Kidney (tissue), 14 donors: ENCODE data around the gene NOL4L. TPM values are rescaled to one million over a fixed set of nuclear protein-coding genes. Genes with fewer than 3 reads are reported as not detected.
A peak's percentile ranks its signal among the peaks of the same experiment; 100 is the strongest.

ENCODE experiments used
- DNase-seq, 5 donors: peaks; one replicate each; pipeline ENCODE4 v3.0.0-alpha.2; 2013 to 2020
- FAIRE-seq: peaks from 2 replicates; lab custom pipeline; 2012; peaks lifted over from hg19 to GRCh38; lab: Jason Lieb, UNC
- H3K27ac ChIP-seq, 2 donors: one replicate each; pipeline ENCODE4 v1.7.0; 2013; ENCODE audit warnings: low read depth in 2 of 2, low read length in 2 of 2, inconsistent platforms in 1 of 2
- H3K27me3 ChIP-seq: one replicate; pipeline ENCODE4 v1.7.1; 2013; ENCODE audit warnings: low read length, inconsistent platforms; ENCODE audit not compliant: control insufficient read depth, insufficient read depth
- H3K36me3 ChIP-seq, 3 donors: one replicate each; pipeline versions ENCODE4 v1.7.0 to v1.7.1; 2013; ENCODE audit warnings: low read length in 3 of 3, control low read depth in 1 of 3, inconsistent platforms in 1 of 3; ENCODE audit not compliant: insufficient read depth in 3 of 3, control insufficient read depth in 2 of 3
- H3K4me1 ChIP-seq, 3 donors: one replicate each; pipeline versions ENCODE4 v1.7.0 to v1.7.1; 2013; ENCODE audit warnings: low read length in 3 of 3, inconsistent platforms in 1 of 3, low read depth in 1 of 3; ENCODE audit not compliant: control insufficient read depth in 2 of 3, insufficient read depth in 2 of 3
- H3K4me3 ChIP-seq, 3 donors: one replicate each; pipeline versions ENCODE4 v1.7.0 to v1.8.1; 2013; ENCODE audit warnings: low read length in 3 of 3, control low read depth in 1 of 3, inconsistent platforms in 1 of 3
- H3K9ac ChIP-seq, 3 donors: one replicate each; pipeline versions ENCODE4 v1.7.0 to v1.7.1; 2013; ENCODE audit warnings: low read length in 3 of 3, control low read depth in 1 of 3, inconsistent platforms in 1 of 3
- H3K9me3 ChIP-seq, 3 donors: one replicate each; pipeline versions ENCODE4 v1.7.0 to v1.7.1; 2013; ENCODE audit warnings: low read length in 3 of 3, control low read depth in 1 of 3, inconsistent platforms in 1 of 3; ENCODE audit not compliant: control insufficient read depth in 2 of 3, insufficient read depth in 1 of 3
- CTCF ChIP-seq: IDR thresholded peaks from 3 replicates; pipeline ENCODE4 v1.5.1; 2012; ENCODE audit warnings: mild to moderate bottlenecking, moderate library complexity, borderline replicate concordance; ENCODE audit not compliant: insufficient read depth; ENCODE audit errors: extremely low read depth
- intact Hi-C: fragments of 100-400 bp; cut with DNase I; formaldehyde crosslinking; loops from one replicate; pipeline ENCODE4 v1.11.1; 2022
- polyA plus RNA-seq: library from polyadenylated mRNA; stranded (reverse); fragments of 350-450 nt; fragmentation: Illumina TruSeq; extraction: RNeasy Lipid Tissue Mini Kit (QIAGEN cat#74804); gene quantifications from one replicate; pipeline ENCODE4 v1.2.3, GENCODE V29; 2014; ENCODE audit warnings: low read depth, low replicate concordance; ENCODE audit not compliant: insufficient read depth
- total RNA-seq: library from RNA; stranded (reverse); fragmentation: NEBNext Ultra II Directional; extraction: Animal tissue kit (Norgen Biotek cat#: 25700); gene quantifications from one replicate; pipeline ENCODE4 v1.2.1, GENCODE V29; 2021
- donor health status: control.
- donor health status: control.
- donor health status: control.
- donor health status: control.
- donor health status: control.
- donor health status: DM: yes; HTN: yes; CAD: no.
- donor health status: Normal renal cell carcinoma (clear cell type).

The NOL4L gene
- total and polyA plus RNA-seq, 2 donors from 2014 or later: 14.1 to 19.4 TPM

GRCh38 chr20:32440069-32440757 lies 144.9 kb downstream of the NOL4L start:
- H3K4me3 ChIP-seq: no peak overlapping the region
- peaks cover 0 to 12% (median 7%) of the 10 kb centered on the region in 3 donors for H3K4me1 ChIP-seq
- no peak for TF ChIP-seq CTCF
- FAIRE-seq: no peak
- peaks cover 13 to 31% (median 31%) of the 10 kb centered on the region in 3 donors for H3K36me3 ChIP-seq
- no peak for DNase-seq
- H3K9me3 ChIP-seq: no peaks in the 10 kb centered on the region
- no peak overlapping the region for H3K27ac ChIP-seq
- intact Hi-C loops: no loop called here
- no peaks in the 10 kb centered on the region for H3K27me3 ChIP-seq
- no peak overlapping the region for H3K9ac ChIP-seq

- Histone ChIP-seq H3K9me3 (no peaks in the 10 kb centered on the region), H3K27ac (no peak overlapping the region), H3K27me3 (no peaks in the 10 kb centered on the region), H3K36me3 (peaks cover 13 to 41% (median 37%) of the 10 kb centered on the region in 3 donors), H3K4me1 (peaks cover 0 to 12% (median 7%) of the 10 kb centered on the region in 3 donors), H3K9ac (no peak overlapping the region), H3K4me3 (no peak overlapping the region)
- TF ChIP-seq CTCF: no peak
- FAIRE-seq (no peak), DNase-seq (no peak)
- intact Hi-C loops: no loop called here
These were observed 145.9 kb downstream of the NOL4L start for GRCh38 chr20:32439132-32439829.

- peaks cover 0 to 12% (median 7%) of the 10 kb centered on the region in 3 donors for H3K4me1 ChIP-seq
- peaks cover 9 to 43% (median 41%) of the 10 kb centered on the region in 3 donors for H3K36me3 ChIP-seq
- H3K9ac ChIP-seq: no peak overlapping the region
- FAIRE-seq (no peak), DNase-seq (peak in 1 of 5 donors; percentile 58)
- TF ChIP-seq CTCF: no peak
- no peaks in the 10 kb centered on the region for H3K9me3 ChIP-seq
- no peaks in the 10 kb centered on the region for H3K27me3 ChIP-seq
- intact Hi-C loops: no loop called here
- no peak overlapping the region for H3K27ac ChIP-seq
- H3K4me3 ChIP-seq: no peak overlapping the region
These were observed 146.7 kb downstream of the NOL4L start for GRCh38 chr20:32438331-32438858.
